H9 (cell line): Measurements from ENCODE around the gene PPFIA4. TPM values are rescaled to one million over a fixed set of nuclear protein-coding genes. Genes with fewer than 3 reads are reported as not detected.

Experiments
- DNase-seq: peaks from one replicate; pipeline ENCODE4 v3.0.0-alpha.2; 2017
- H2AFZ ChIP-seq: one replicate; pipeline ENCODE4 v1.6.1; 2013; ENCODE audit warnings: mild to moderate bottlenecking, low read length, control low read depth, moderate library complexity
- H2AK5ac ChIP-seq: 2 replicates; pipeline ENCODE4 v1.6.1; 2013; ENCODE audit warnings: low read length, control low read depth, mixed read lengths; ENCODE audit not compliant: insufficient read length
- H2BK120ac ChIP-seq: one replicate; pipeline ENCODE4 v1.6.1; 2013; ENCODE audit warnings: low read depth, mild to moderate bottlenecking, low read length, control low read depth, inconsistent platforms; ENCODE audit not compliant: poor library complexity, severe bottlenecking
- H2BK12ac ChIP-seq: 2 replicates; pipeline ENCODE4 v1.6.1; 2013; ENCODE audit warnings: low read length, control low read depth, mixed read lengths, low read depth; ENCODE audit not compliant: insufficient read length
- H2BK15ac ChIP-seq: 2 replicates; pipeline ENCODE4 v1.6.1; 2013; ENCODE audit warnings: low read depth, low read length, control low read depth
- H2BK20ac ChIP-seq: one replicate; pipeline ENCODE4 v1.6.1; 2013; ENCODE audit warnings: low read depth, mild to moderate bottlenecking, low read length, control low read depth, inconsistent platforms; ENCODE audit not compliant: poor library complexity, severe bottlenecking
- H2BK5ac ChIP-seq: 2 replicates; pipeline ENCODE4 v1.6.1; 2013; ENCODE audit warnings: low read length, control low read depth, mixed read lengths; ENCODE audit not compliant: insufficient read length
- H3K14ac ChIP-seq: 2 replicates; pipeline ENCODE4 v1.6.1; 2013; ENCODE audit warnings: low read length, control low read depth; ENCODE audit not compliant: insufficient read depth
- H3K18ac ChIP-seq: 2 replicates; pipeline ENCODE4 v1.6.1; 2013; ENCODE audit warnings: low read depth, mild to moderate bottlenecking, mixed read lengths, low read length, control low read depth; ENCODE audit not compliant: insufficient read length
- H3K23ac ChIP-seq: 2 replicates; pipeline ENCODE4 v1.6.1; 2013; ENCODE audit warnings: low read length, control low read depth, mixed read lengths, low read depth; ENCODE audit not compliant: insufficient read length
- H3K23me2 ChIP-seq: 2 replicates; pipeline ENCODE4 v1.6.1; 2013; ENCODE audit warnings: low read depth, mild to moderate bottlenecking, mixed read lengths, low read length, control low read depth; ENCODE audit not compliant: insufficient read length, poor library complexity, severe bottlenecking
- H3K27ac ChIP-seq: 2 replicates; pipeline ENCODE4 v1.5.1; 2013; ENCODE audit warnings: low read length, control low read depth, mixed read lengths, low read depth; ENCODE audit not compliant: insufficient read length
- H3K27me3 ChIP-seq: 2 replicates; pipeline ENCODE4 v1.6.1; 2013; ENCODE audit warnings: low read length, control low read depth, inconsistent platforms; ENCODE audit not compliant: insufficient read depth
- H3K4ac ChIP-seq: 2 replicates; pipeline ENCODE4 v1.6.1; 2013; ENCODE audit warnings: low read depth, mild to moderate bottlenecking, control low read depth, inconsistent platforms, low read length, moderate library complexity
- H3K4me1 ChIP-seq: 2 replicates; pipeline ENCODE4 v1.6.1; 2013; ENCODE audit warnings: low read length, control low read depth, inconsistent platforms; ENCODE audit not compliant: insufficient read depth
- H3K4me2 ChIP-seq: 2 replicates; pipeline ENCODE4 v1.6.1; 2013; ENCODE audit warnings: low read length, control low read depth, mixed read lengths; ENCODE audit not compliant: insufficient read length, insufficient read depth
- H3K56ac ChIP-seq: 2 replicates; pipeline ENCODE4 v1.6.1; 2013; ENCODE audit warnings: low read depth, mild to moderate bottlenecking, mixed read lengths, low read length, control low read depth; ENCODE audit not compliant: insufficient read length
- H3K79me1 ChIP-seq: 2 replicates; pipeline ENCODE4 v1.6.1; 2013; ENCODE audit warnings: low read depth, mild to moderate bottlenecking, moderate library complexity, low read length, control low read depth, inconsistent platforms; ENCODE audit not compliant: insufficient read depth, poor library complexity, severe bottlenecking
- H3K79me2 ChIP-seq: 2 replicates; pipeline ENCODE4 v1.6.1; 2013; ENCODE audit warnings: low read length, control low read depth, inconsistent platforms; ENCODE audit not compliant: insufficient read depth
- H3K9ac ChIP-seq: 2 replicates; pipeline ENCODE4 v1.6.1; 2013; ENCODE audit warnings: low read length, control low read depth, mixed read lengths; ENCODE audit not compliant: insufficient read length; ENCODE audit errors: extremely low read depth
- H3K9me3 ChIP-seq: one replicate; pipeline ENCODE4 v1.6.1; 2013; ENCODE audit warnings: low read depth, low read length, inconsistent platforms; ENCODE audit not compliant: control insufficient read depth
- H3T11ph ChIP-seq: one replicate; pipeline ENCODE4 v1.6.1; 2013; ENCODE audit warnings: mild to moderate bottlenecking, low read length, control low read depth, inconsistent platforms
- H4K20me1 ChIP-seq: one replicate; pipeline ENCODE4 v1.6.1; 2013; ENCODE audit not compliant: control insufficient read depth, insufficient read length, insufficient read depth
- H4K5ac ChIP-seq: 2 replicates; pipeline ENCODE4 v1.6.1; 2013; ENCODE audit warnings: low read depth, mild to moderate bottlenecking, mixed read lengths, low read length, control low read depth; ENCODE audit not compliant: insufficient read length
- H4K8ac ChIP-seq: replicated peaks from 2 replicates; pipeline ENCODE4 v1.6.1; 2013; ENCODE audit warnings: low read length, control low read depth, mixed read lengths, low read depth; ENCODE audit not compliant: insufficient read length
- H4K91ac ChIP-seq: 2 replicates; pipeline ENCODE4 v1.6.1; 2013; ENCODE audit warnings: low read depth, mild to moderate bottlenecking, moderate library complexity, mixed read lengths, low read length, control low read depth; ENCODE audit not compliant: insufficient read length
- H3K27ac Mint-ChIP-seq, 3 experiments: 2 replicates in 2 of 3; 3 replicates in 1 of 3; pipeline ENCODE4 v1.8.0; 2020 to 2021; ENCODE audit warnings: mixed read lengths in 3 of 3, mild to moderate bottlenecking in 1 of 3, moderate library complexity in 1 of 3
- H3K27me3 Mint-ChIP-seq: 2 replicates; pipeline ENCODE4 v1.8.0; 2021; ENCODE audit warnings: low read depth, mild to moderate bottlenecking, moderate library complexity, mixed read lengths
- H3K36me3 Mint-ChIP-seq, 3 experiments: 2 replicates in 2 of 3; 3 replicates in 1 of 3; pipeline ENCODE4 v1.8.0; 2020 to 2021; ENCODE audit warnings: low read depth in 3 of 3, mixed read lengths in 3 of 3; ENCODE audit not compliant: insufficient read depth in 1 of 3
- H3K4me1 Mint-ChIP-seq, 2 experiments: 2 replicates each; pipeline ENCODE4 v1.8.0; 2020; ENCODE audit warnings: mixed read lengths in 2 of 2
- H3K4me3 Mint-ChIP-seq, 2 experiments: 2 replicates in 1 of 2; 3 replicates in 1 of 2; pipeline ENCODE4 v1.8.0; 2020 to 2021; ENCODE audit warnings: mild to moderate bottlenecking in 2 of 2, mixed read lengths in 2 of 2, moderate library complexity in 1 of 2
- H3K9me3 Mint-ChIP-seq, 2 experiments: 2 replicates in 1 of 2; 3 replicates in 1 of 2; pipeline ENCODE4 v1.8.0; 2020; ENCODE audit warnings: mild to moderate bottlenecking in 2 of 2, mixed read lengths in 2 of 2, moderate library complexity in 1 of 2
- CTCF ChIP-seq: fragments of 200-600 bp; sonication (generic); conservative IDR thresholded peaks from 3 replicates; pipeline ENCODE4 v1.8.0; 2021; ENCODE audit warnings: antibody characterized with exemption, mild to moderate bottlenecking
- WGBS: extraction: QIAGEN DNeasy Blood & Tissue Kit; methylation state at CpG from one replicate; pipeline ENCODE4 v1.1.7; 2013; ENCODE audit warnings: missing lambda C conversion rate, low lambda C conversion rate, mixed read lengths; ENCODE audit not compliant: insufficient read length; ENCODE audit errors: extremely low coverage; 5-methylcytosine and 5-hydroxymethylcytosine counted together
- total RNA-seq: library from RNA; stranded (reverse); gene quantifications from 2 replicates; pipeline ENCODE4 v1.2.1, GENCODE V29; 2021

PPFIA4 gene
- total RNA-seq, 1 experiment from 2014 or later, result 3.9 TPM

GRCh38 chr1:203073469-203073868 is 47.2 kb downstream of the PPFIA4 start:
- Histone ChIP-seq H3K27me3 (no peaks in the 10 kb centered on the region; the same call in 1 of the 2 replicates), H2BK20ac (no peak overlapping the region), H2AK5ac (no peak overlapping the region), H3K4me2 (no peak overlapping the region), H3K79me2 (no peaks in the 10 kb centered on the region), H2BK15ac (no peak overlapping the region), H4K20me1 (no peaks in the 10 kb centered on the region), H2BK120ac (no peak overlapping the region), H2BK12ac (no peak overlapping the region), H3K23ac (no peak overlapping the region), H3T11ph (no peak overlapping the region), H3K56ac (no peak overlapping the region), H2AFZ (no peak overlapping the region), H3K79me1 (no peaks in the 10 kb centered on the region), H3K4me1 (peaks cover 3% of the 10 kb centered on the region; the same call in 1 of the 2 replicates), H3K9ac (no peak overlapping the region), H3K9me3 (no peaks in the 10 kb centered on the region), H2BK5ac (no peak overlapping the region), H3K27ac (no peak overlapping the region), H3K14ac (no peak overlapping the region), H3K18ac (no peak overlapping the region), H4K8ac (no peak overlapping the region), H3K4ac (no peak overlapping the region), H3K23me2 (peaks cover 8% of the 10 kb centered on the region), H4K5ac (no peak overlapping the region), H4K91ac (no peak overlapping the region)
- peaks cover 0 to 7% (median 5%) of the 10 kb centered on the region in 3 experiments; a peak in 2 of 7 replicates for H3K36me3 Mint-ChIP-seq
- H3K4me1 Mint-ChIP-seq, result peaks cover 0 to 9% of the 10 kb centered on the region in 2 experiments; a peak in 2 of 4 replicates
- WGBS, result no CpG with 5 or more reads among the region's 2 CpGs
- peaks cover 2% of the 10 kb centered on the region for H3K27me3 Mint-ChIP-seq
- H3K4me3 Mint-ChIP-seq, result no peak overlapping the region
- TF ChIP-seq CTCF, result no peak
- no peak for DNase-seq
- H3K27ac Mint-ChIP-seq, result no peak overlapping the region
- no peaks in the 10 kb centered on the region for H3K9me3 Mint-ChIP-seq
